Loucy (cell line): ENCODE data around the gene YTHDF1.
"Not testable (repeated sequence)": the region's sequence is repeated elsewhere in the genome, so short reads cannot be mapped to it uniquely, and the experiment has no call there.

ENCODE experiments used
- H2AFZ ChIP-seq: fragments of 200-600 bp; sonication (generic); 2 replicates; pipeline ENCODE4 v1.6.0; 2016; ENCODE audit warnings: antibody characterized with exemption, mild to moderate bottlenecking, low read length, moderate library complexity
- H3F3A ChIP-seq: fragments of 200-600 bp; 2 replicates; pipeline ENCODE4 v1.6.0; 2016; ENCODE audit warnings: antibody characterized with exemption, low read depth, mild to moderate bottlenecking
- H3K27me3 ChIP-seq: fragments of 200-600 bp; sonication (generic); 2 replicates; pipeline ENCODE4 v1.6.1; 2014; ENCODE audit warnings: low read length, mild to moderate bottlenecking; ENCODE audit not compliant: insufficient read depth, poor library complexity, severe bottlenecking
- H3K36me3 ChIP-seq: fragments of 200-600 bp; sonication (generic); 2 replicates; pipeline ENCODE4 v1.6.1; 2016; ENCODE audit warnings: low read length; ENCODE audit not compliant: insufficient read depth
- H3K4me1 ChIP-seq: fragments of 200-600 bp; sonication (generic); 2 replicates; pipeline ENCODE4 v1.5.1; 2014; ENCODE audit warnings: low read length, mild to moderate bottlenecking; ENCODE audit not compliant: insufficient read depth, poor library complexity, severe bottlenecking
- H3K4me2 ChIP-seq: fragments of 200-600 bp; sonication (generic); 2 replicates; pipeline ENCODE4 v1.6.0; 2014; ENCODE audit warnings: antibody characterized with exemption, low read length, low read depth, mild to moderate bottlenecking; ENCODE audit not compliant: poor library complexity, severe bottlenecking
- H3K4me3 ChIP-seq: fragments of 200-600 bp; sonication (generic); 2 replicates; pipeline ENCODE4 v1.5.1; 2014; ENCODE audit warnings: low read length, mild to moderate bottlenecking, mixed read lengths; ENCODE audit not compliant: poor library complexity, severe bottlenecking
- H3K79me2 ChIP-seq: fragments of 200-600 bp; sonication (generic); 2 replicates; pipeline ENCODE4 v1.6.1; 2014; ENCODE audit warnings: low read length; ENCODE audit not compliant: insufficient read depth
- H3K9ac ChIP-seq: fragments of 200-600 bp; sonication (generic); 2 replicates; pipeline ENCODE4 v1.6.0; 2014; ENCODE audit warnings: mild to moderate bottlenecking, low read depth, low read length, moderate library complexity; ENCODE audit not compliant: poor library complexity, severe bottlenecking
- H3K9me2 ChIP-seq: fragments of 200-600 bp; sonication (generic); replicated peaks from 2 replicates; pipeline ENCODE4 v1.6.1; 2016; ENCODE audit warnings: low read depth, low read length, mixed read lengths
- H3K9me3 ChIP-seq: fragments of 200-600 bp; sonication (generic); 2 replicates; pipeline ENCODE4 v1.6.1; 2014; ENCODE audit warnings: mild to moderate bottlenecking, antibody characterized with exemption, low read length, low read depth; ENCODE audit not compliant: insufficient read depth
- H4K20me1 ChIP-seq: fragments of 200-600 bp; sonication (generic); 2 replicates; pipeline ENCODE4 v1.6.0; 2014; ENCODE audit warnings: antibody characterized with exemption, low read length, mild to moderate bottlenecking; ENCODE audit not compliant: insufficient read depth, poor library complexity, severe bottlenecking
- CTCF ChIP-seq: fragments of 200-600 bp; sonication (generic); conservative IDR thresholded peaks from 2 replicates; pipeline ENCODE4 v1.5.1; 2014; ENCODE audit warnings: mild to moderate bottlenecking, antibody characterized with exemption, low read length
- EZH2phosphoT487 ChIP-seq: fragments of 200-600 bp; IDR thresholded peaks from 2 replicates; pipeline ENCODE4 v1.6.1; 2018; ENCODE audit warnings: antibody characterized with exemption, mild to moderate bottlenecking, moderate library complexity, borderline replicate concordance

YTHDF1 gene

DNA sequence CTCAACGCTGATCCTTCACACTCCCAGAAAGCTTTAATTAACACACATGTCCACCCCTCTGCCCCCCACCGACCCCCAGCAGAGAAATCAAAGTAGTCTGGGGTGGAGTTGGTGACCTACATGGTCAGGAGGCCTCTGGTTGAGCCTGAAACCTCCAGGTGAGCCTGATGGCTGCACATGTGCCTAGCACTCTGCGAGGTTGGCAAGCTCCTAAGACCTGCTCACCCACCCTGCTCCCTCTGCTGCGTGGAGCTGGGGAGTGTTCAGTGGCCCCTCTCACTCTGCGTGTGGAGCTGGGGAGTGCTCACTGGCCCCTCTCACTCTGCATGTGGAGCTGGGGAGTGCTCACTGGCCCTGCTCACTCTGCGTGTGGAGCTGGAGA is 7.9 kb upstream of the YTHDF1 start:
- Histone ChIP-seq H3K9me3 (no peaks in the 10 kb centered on the region), H3K36me3 (no peaks in the 10 kb centered on the region), H3K4me2 (no peak overlapping the region), H3K9me2 (no peaks in the 10 kb centered on the region), H3K27me3 (no peaks in the 10 kb centered on the region), H3K79me2 (no peaks in the 10 kb centered on the region), H3K4me1 (no peaks in the 10 kb centered on the region), H3F3A (no peaks in the 10 kb centered on the region), H3K4me3 (no peak overlapping the region), H3K9ac (no peak overlapping the region), H2AFZ (no peak overlapping the region), H4K20me1 (no peaks in the 10 kb centered on the region)
- TF ChIP-seq CTCF: no peak
- TF ChIP-seq EZH2phosphoT487: no peak

GRCh38 chr20:63223121-63223825 is 7.3 kb upstream of the YTHDF1 start:
- no peaks in the 10 kb centered on the region for H3K79me2 ChIP-seq
- no peak overlapping the region for H3K4me2 ChIP-seq
- H3K27me3 ChIP-seq: no peaks in the 10 kb centered on the region
- H3K36me3 ChIP-seq: no peaks in the 10 kb centered on the region
- no peaks in the 10 kb centered on the region for H4K20me1 ChIP-seq
- H3K9ac ChIP-seq: no peak overlapping the region
- no peaks in the 10 kb centered on the region for H3K4me1 ChIP-seq
- H2AFZ ChIP-seq: no peak overlapping the region
- TF ChIP-seq CTCF: peak; percentile 86
- TF ChIP-seq EZH2phosphoT487: no peak
- no peaks in the 10 kb centered on the region for H3K9me2 ChIP-seq
- H3K9me3 ChIP-seq: no peaks in the 10 kb centered on the region
- H3F3A ChIP-seq: no peaks in the 10 kb centered on the region
- no peak overlapping the region for H3K4me3 ChIP-seq

DNA sequence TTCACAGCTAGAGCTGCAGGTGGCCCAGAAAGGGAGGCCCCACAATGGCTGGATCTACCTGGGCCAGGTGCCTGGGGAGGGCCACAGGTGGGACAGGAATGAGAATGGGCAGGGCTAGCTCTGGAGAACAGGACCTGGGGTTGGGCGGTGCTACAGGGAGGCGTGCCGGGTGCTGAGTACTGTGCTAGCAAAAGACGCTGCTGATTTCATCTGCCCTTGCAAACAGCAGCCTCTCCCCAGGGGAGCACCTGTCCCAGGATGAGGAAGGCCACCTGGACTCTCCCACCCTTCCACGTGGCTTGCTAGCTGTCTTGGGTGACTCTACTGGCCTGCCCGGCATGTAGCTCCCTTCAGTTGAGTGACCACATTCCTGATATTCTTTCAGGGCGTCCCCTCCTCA is 6.6 kb upstream of the YTHDF1 start:
- H3K9me3 ChIP-seq: no peaks in the 10 kb centered on the region
- no peaks in the 10 kb centered on the region for H3K4me1 ChIP-seq
- H2AFZ ChIP-seq: no peak overlapping the region
- H3K9me2 ChIP-seq: no peaks in the 10 kb centered on the region
- no peak overlapping the region for H3K4me2 ChIP-seq
- no peaks in the 10 kb centered on the region for H3K27me3 ChIP-seq
- H3K36me3 ChIP-seq: no peaks in the 10 kb centered on the region
- no peak for TF ChIP-seq EZH2phosphoT487
- no peak overlapping the region for H3K4me3 ChIP-seq
- no peaks in the 10 kb centered on the region for H3K79me2 ChIP-seq
- no peaks in the 10 kb centered on the region for H3F3A ChIP-seq
- no peaks in the 10 kb centered on the region for H4K20me1 ChIP-seq
- H3K9ac ChIP-seq: no peak overlapping the region

DNA sequence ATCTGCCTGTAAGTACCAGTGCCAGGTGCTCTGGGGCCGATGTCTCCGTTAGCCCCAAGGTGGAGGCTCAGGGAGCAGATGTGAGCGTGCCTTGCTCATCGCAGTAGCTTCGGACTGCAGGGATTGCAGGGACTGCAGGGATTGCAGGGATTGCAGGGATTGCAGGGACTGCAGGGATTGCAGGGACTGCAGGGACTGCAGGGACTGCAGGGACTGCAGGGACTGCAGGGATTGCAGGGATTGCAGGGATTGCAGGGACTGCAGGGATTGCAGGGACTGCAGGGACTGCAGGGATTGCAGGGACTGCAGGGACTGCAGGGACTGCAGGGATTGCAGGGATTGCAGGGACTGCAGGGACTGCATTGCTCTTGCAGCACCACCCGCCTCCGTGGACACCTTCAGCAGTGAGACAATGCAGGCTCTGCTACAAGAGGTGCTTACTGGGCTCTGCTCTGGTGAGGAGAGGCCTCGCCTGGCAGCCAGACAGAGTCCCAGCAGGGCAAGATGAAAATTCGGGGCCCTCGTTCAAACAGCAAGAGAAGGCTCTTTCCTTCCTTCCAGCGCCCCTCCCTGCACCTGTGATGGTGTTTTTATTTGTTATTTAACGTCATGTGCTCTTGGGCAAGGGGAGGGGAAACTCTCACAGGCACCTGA is 5.6 kb upstream of the YTHDF1 start:
- not testable (repeated sequence) for H3K9me2 ChIP-seq, H3K4me2 ChIP-seq, H3K9ac ChIP-seq, H2AFZ ChIP-seq, H3K79me2 ChIP-seq, H3K4me3 ChIP-seq, H3K36me3 ChIP-seq, H3K4me1 ChIP-seq, H3K27me3 ChIP-seq, H3F3A ChIP-seq, H4K20me1 ChIP-seq, H3K9me3 ChIP-seq
